Daoy (cell line): Measurements from ENCODE around the gene KIF7. TPM values are rescaled to one million over a fixed set of nuclear protein-coding genes. Genes with fewer than 3 reads are reported as not detected.
A peak's percentile ranks its signal among the peaks of the same experiment; 100 is the strongest.
"Not testable (repeated sequence)": the region's sequence is repeated elsewhere in the genome, so short reads cannot be mapped to it uniquely, and the experiment has no call there.

ENCODE experiments used
- DNase-seq: peaks from one replicate; pipeline ENCODE4 v3.0.0-alpha.2; 2015; ENCODE audit warnings: low read depth
- total RNA-seq: library from RNA; depleted of rRNA; stranded (reverse); fragments of >200 nt; shearing (Covaris generic); gene quantifications from 2 replicates; pipeline ENCODE4 v1.2.3, GENCODE V29; 2014; rRNA removed

Gene KIF7
- total RNA-seq, 1 experiment from 2014 or later = 3.6 TPM

GRCh38 chr15:89616228-89616627 is 39.0 kb downstream of the KIF7 start:
- no peak for DNase-seq

GRCh38 chr15:89615135-89615534 is 40.1 kb downstream of the KIF7 start:
- DNase-seq = no peak

DNA sequence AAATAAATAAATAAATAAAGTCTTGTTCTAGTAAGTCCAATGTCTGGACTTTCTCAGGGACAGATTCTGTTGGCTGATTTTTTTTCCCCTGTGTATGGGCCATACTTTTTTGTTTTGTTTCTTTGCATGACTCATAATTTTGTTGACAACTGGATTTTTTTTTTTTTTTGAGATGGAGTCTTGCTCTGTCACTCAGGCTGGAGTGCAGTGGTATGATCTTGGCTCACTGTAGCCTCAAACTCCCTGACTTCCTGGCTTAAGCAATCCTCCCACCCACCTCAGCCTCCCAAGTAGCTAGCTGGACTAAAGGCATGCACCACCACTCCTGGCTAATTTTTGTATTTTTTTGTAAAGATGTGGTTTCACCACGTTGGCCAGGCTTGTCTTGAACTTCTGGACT is 41.1 kb downstream of the KIF7 start:
- DNase-seq = no peak

DNA sequence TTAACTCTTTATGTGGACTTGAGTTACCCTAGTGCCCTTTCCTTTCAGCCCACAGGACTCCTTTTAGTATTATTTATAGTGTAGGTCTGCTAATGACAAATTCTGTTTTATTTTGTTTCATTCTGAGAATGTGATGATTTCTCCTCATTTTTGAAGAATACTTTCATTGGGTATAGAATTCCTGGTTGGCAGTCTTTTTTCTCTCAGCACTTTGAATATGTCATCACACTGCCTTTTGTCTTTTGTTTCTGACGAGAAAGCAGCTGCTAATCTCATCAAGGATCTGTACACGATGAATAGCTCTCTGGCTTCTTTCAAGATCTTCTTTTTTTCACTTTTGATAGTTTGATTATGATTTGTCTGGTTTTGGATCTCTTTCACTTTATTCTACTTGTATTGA is 42.2 kb downstream of the KIF7 start:
- DNase-seq = no peak

DNA sequence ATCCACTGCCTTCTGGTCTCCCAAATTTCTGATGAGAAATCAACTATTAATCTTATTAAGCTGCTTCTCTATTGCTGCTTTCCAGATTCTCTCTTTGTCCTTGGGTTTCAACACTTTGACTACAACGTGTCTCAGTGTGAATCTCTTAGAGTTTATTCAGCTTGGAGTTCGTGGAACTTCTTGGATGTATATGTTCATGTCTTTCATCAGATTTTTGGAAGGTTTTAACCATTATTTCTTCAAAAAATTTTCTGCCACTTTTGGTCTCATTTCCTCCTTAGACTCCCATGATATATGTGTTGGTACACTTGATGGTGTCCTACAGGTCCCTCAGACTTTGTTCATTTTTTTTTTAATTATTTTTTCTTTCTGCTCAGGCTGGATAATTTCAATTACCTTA is 44.0 kb downstream of the KIF7 start:
- no peak for DNase-seq

- no peak for DNase-seq
Measured at GRCh38 chr15:89599021-89599420, 56.2 kb downstream of the KIF7 start.

DNA sequence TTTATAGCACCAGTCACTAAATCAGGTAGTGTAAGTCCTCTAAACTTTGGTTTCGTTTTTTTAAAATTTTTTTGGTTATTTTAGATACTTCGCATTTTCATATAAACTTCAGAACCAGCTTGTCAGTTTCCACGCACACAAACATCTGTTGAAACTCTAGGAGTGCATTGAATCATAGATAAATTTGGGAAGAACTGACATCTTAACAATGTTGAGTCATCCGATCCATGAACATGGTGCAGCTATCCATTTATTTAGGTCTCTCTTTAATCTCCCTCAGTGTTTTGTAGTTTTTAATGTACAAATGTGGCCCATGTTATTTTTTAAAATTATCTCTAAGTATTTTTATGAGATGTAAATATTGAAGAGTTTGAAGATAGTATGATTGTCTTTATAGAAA is 62.2 kb downstream of the KIF7 start:
- no peak for DNase-seq

DNA sequence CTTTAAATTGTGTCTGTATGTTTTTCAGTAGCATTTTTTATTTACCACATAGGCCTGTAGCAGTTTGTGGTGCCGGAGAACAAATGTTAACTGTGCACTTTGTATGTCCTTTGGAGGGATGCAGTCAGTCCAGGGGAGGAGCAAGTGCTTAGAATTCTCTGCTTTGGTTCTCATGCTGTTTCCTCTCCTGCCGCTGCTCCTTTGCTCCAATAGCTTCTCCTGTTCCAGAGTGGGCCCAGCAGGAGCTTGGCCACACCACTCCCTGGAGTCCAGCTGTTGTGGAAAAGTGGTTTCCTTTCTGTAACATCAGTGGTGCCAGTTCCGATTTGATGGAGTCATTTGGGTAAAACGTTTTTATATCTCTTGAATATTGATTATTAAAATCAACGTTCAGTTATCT is 63.4 kb downstream of the KIF7 start:
- no peak for DNase-seq

DNA sequence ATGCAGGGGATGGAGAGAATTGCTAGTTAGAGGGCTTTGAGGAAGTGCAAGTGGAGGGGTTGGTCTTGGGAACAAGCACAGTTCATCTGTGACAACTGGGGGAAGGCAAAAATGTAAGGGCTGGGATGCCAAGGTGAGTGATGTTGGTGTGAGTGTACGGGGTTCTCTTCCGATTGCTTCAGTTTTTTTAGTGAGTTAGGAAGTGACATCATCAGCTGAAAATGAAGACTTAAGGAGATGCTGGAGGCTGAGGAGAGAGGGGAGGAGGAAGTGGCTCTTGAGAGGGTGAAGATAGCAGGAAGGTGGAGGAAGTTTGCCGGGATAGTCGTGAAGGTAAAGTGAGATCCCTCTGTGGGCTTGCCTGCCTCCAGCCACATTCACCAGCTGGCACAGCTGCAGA is 67.3 kb downstream of the KIF7 start:
- peak; percentile 30 for DNase-seq

GRCh38 chr15:89586651-89587050 is 68.6 kb downstream of the KIF7 start:
- DNase-seq = no peak

DNA sequence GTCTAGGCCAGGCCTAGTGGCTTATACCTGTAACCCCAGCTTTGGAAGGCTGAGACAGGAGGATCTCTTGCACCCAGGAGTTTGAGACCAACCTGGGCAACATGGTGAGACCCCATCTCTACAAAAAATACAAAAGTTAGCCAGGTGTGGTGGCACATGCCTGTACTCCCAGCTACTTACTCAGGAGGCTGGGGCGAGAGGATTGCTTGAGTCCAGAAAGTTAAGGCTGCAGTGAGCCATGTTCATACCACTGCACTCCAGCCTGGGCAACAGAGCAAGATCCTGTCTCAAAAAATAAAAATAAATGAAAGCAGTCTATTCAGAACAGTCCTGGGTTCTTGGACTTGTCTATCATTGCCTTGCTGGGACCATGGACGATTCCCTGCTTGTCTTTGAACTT is 74.5 kb downstream of the KIF7 start:
- not testable (repeated sequence) for DNase-seq

- DNase-seq = no peak
Measured at GRCh38 chr15:89578146-89578545, 77.1 kb downstream of the KIF7 start.

Other genes with a start within 250 kb of the KIF7 start
- not detected in 2 replicates for gene RHCG, start 158.9 kb downstream of the KIF7 start, total RNA-seq
- gene TICRR, start 80.0 kb downstream of the KIF7 start, total RNA-seq = 7.0 and 10.0 TPM in 2 replicates
- 0.29 TPM in 1 of 2 replicates, not detected in the other for gene PLIN1, start 23.9 kb upstream of the KIF7 start, total RNA-seq
- gene PEX11A, start 35.3 kb upstream of the KIF7 start, total RNA-seq = 3.7 and 4.3 TPM in 2 replicates
- 0.06 TPM in 1 of 2 replicates, not detected in the other for gene WDR93, start 35.3 kb upstream of the KIF7 start, total RNA-seq
- gene MESP1, start 95.8 kb upstream of the KIF7 start, total RNA-seq = 1.2 and 1.5 TPM in 2 replicates
- gene MESP2, start 120.9 kb upstream of the KIF7 start, total RNA-seq = 0.29 and 0.54 TPM in 2 replicates
- gene ANPEP, start 159.4 kb upstream of the KIF7 start, total RNA-seq = 24.3 and 31.5 TPM in 2 replicates
- gene AP3S2, start 238.5 kb upstream of the KIF7 start, total RNA-seq = 53.9 and 89.7 TPM in 2 replicates